DND-41 (cell line): ENCODE data around the gene ANKRD6.

Experiments
- CTCF ChIP-seq: IDR thresholded peaks from 2 replicates; pipeline ENCODE4 v1.5.1; 2012; ENCODE audit warnings: borderline replicate concordance, low read length, moderate library complexity, mild to moderate bottlenecking; ENCODE audit not compliant: poor library complexity, severe bottlenecking; ENCODE audit errors: extremely low read depth
- EZH2 ChIP-seq: IDR thresholded peaks from 3 replicates; pipeline ENCODE4 v1.6.1; 2012; ENCODE audit warnings: borderline replicate concordance, low read depth, mild to moderate bottlenecking, moderate library complexity, low read length, inconsistent platforms; ENCODE audit not compliant: severe bottlenecking

GRCh38 chr6:89416796-89417195 lies 16.2 kb upstream of the ANKRD6 start:
- TF ChIP-seq CTCF (no peak), EZH2 (no peak)
